MV-4-11 (cell line): Measurements from ENCODE around the gene PACRG.
A peak's percentile ranks its signal among the peaks of the same experiment; 100 is the strongest.

ENCODE experiments used
- DNase-seq: peaks from one replicate; lab custom pipeline; 2025; lab: John Stamatoyannopoulos, UW

The PACRG gene

GRCh38 chr6:163177892-163178420 is 450.2 kb downstream of the PACRG start:
- no peak for DNase-seq

GRCh38 chr6:163179061-163179460 is 451.3 kb downstream of the PACRG start:
- no peak for DNase-seq

- no peak for DNase-seq
Measured at GRCh38 chr6:163179721-163180120, 451.9 kb downstream of the PACRG start.

- peak; percentile 79 for DNase-seq
Measured at GRCh38 chr6:163180874-163181541, 453.2 kb downstream of the PACRG start.

GRCh38 chr6:163181666-163182180 is 453.9 kb downstream of the PACRG start:
- DNase-seq: no peak

- DNase-seq: peak; percentile 54
Measured at GRCh38 chr6:163182696-163183095, 454.9 kb downstream of the PACRG start.

- no peak for DNase-seq
Measured at GRCh38 chr6:163183806-163184205, 456.0 kb downstream of the PACRG start.

GRCh38 chr6:163185744-163186143 is 458.0 kb downstream of the PACRG start:
- DNase-seq: no peak

- DNase-seq: no peak
Measured at GRCh38 chr6:163186527-163186926, 458.8 kb downstream of the PACRG start.

GRCh38 chr6:163187201-163187600 is 459.4 kb downstream of the PACRG start:
- no peak for DNase-seq

GRCh38 chr6:163187606-163188005 is 459.8 kb downstream of the PACRG start:
- DNase-seq: no peak

GRCh38 chr6:163188746-163189145 is 461.0 kb downstream of the PACRG start:
- no peak for DNase-seq

- DNase-seq: no peak
Measured at GRCh38 chr6:163189609-163190008, 461.8 kb downstream of the PACRG start.

GRCh38 chr6:163190786-163191185 is 463.0 kb downstream of the PACRG start:
- no peak for DNase-seq

- no peak for DNase-seq
Measured at GRCh38 chr6:163191704-163192537, 464.1 kb downstream of the PACRG start.

GRCh38 chr6:163192591-163192990 is 464.8 kb downstream of the PACRG start:
- no peak for DNase-seq

GRCh38 chr6:163193326-163193725 is 465.6 kb downstream of the PACRG start:
- DNase-seq: no peak

- no peak for DNase-seq
Measured at GRCh38 chr6:163195721-163196691, 468.2 kb downstream of the PACRG start.

GRCh38 chr6:163197839-163198238 is 470.1 kb downstream of the PACRG start:
- no peak for DNase-seq

- DNase-seq: no peak
Measured at GRCh38 chr6:163198396-163198795, 470.6 kb downstream of the PACRG start.

GRCh38 chr6:163199371-163199770 is 471.6 kb downstream of the PACRG start:
- no peak for DNase-seq

- no peak for DNase-seq
Measured at GRCh38 chr6:163200289-163200688, 472.5 kb downstream of the PACRG start.
